ENCODE results near the gene ZC3H7A. TPM values are rescaled to one million over a fixed set of nuclear protein-coding genes. Genes with fewer than 3 reads are reported as not detected.
A peak's percentile ranks its signal among the peaks of the same experiment; 100 is the strongest.

ZC3H7A gene
- total and polyA plus RNA-seq, 7 donors: 11.7 to 69.6 (median 30.7) TPM

DNA sequence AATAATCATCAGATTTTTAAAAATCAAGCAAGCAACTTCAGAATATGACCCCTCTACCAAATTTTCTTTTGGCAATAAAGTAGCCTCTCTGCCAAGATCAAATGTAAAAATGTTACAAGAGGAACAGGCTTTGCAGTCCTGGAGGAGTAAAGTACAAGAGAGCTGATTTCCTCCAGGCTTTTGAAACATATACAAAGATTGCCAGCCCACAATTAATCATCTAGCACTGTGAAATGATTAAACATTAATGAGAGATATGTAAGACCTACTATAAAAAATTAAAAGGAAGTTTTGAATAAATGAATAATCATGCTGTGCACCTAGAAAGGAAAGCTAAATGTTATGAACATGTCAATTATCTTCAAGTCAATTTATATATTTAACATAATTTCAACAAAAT is 80.7 kb downstream of the ZC3H7A start:
- no peak overlapping the region for H3K27ac ChIP-seq
- no peaks in the 10 kb centered on the region for H3K27me3 ChIP-seq (ENCODE audit: insufficient read depth in 3 of 3, low read length in 2 of 3)
- DNase-seq (no peak), ATAC-seq (no peak)
- no peaks in the 10 kb centered on the region for H3K9me3 ChIP-seq
- TF ChIP-seq CTCF (IDR thresholded peaks at IDR 0.05): no peak
- no peak overlapping the region for H3K4me3 ChIP-seq
- peaks cover 1 to 78% of the 10 kb centered on the region in 2 donors for H3K36me3 ChIP-seq (ENCODE audit: insufficient read depth in 1 of 2, low read depth in 1 of 2)
- intact Hi-C loops (cut with DNase I): loop anchor here (5.0 to 10.0 kb wide), 3 partner anchors 72 to 752 kb away; no protein-coding TSS in a partner anchor
- H3K4me1 ChIP-seq: peaks cover 33% of the 10 kb centered on the region

DNA sequence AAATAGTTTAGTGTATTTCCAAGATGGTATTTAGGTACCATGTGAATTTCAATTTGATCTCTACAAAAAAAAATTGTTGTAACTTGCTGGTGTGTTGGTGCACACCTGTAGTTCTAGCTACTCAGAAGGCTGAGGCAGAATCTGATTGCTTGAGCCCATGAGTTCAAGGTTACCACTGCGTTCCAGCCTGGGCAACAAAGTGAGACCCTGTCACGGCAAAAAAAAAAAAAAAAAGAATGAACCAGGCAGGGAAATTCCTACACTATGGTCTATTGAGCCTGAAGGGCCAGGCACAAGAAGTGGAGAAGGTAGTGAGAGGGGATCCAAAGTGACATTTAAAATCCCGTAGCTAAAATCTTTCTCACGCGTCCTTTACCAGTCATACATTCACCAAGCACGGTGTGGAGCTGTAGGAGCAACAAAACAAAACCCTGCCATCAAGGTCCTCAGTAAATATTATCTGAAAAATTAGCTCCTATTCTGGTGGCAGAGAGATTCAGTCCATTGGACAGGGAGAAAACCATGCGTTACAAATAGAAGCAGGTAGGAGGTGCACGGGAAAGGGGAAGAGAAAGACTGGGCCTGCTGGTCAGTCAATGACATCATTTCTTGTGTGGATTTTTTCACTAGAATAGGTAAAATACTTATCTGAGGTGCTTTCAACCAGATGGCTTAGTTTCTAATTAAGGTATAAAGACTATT is 81.7 kb downstream of the ZC3H7A start:
- intact Hi-C loops (cut with DNase I): loop anchor here (5.0 to 10.0 kb wide), 3 partner anchors 71 to 751 kb away; no protein-coding TSS in a partner anchor
- peak overlapping the region; percentile 44 for H3K27ac ChIP-seq
- no peak overlapping the region for H3K4me3 ChIP-seq
- WGBS, 3 donors: 84 to 90% (median 86%) methylated on average over 8 of the region's 8 CpGs
- peaks cover 4 to 73% of the 10 kb centered on the region in 2 donors for H3K36me3 ChIP-seq (ENCODE audit: insufficient read depth in 1 of 2, low read depth in 1 of 2)
- peaks cover 42% of the 10 kb centered on the region for H3K4me1 ChIP-seq
- H3K9me3 ChIP-seq: no peaks in the 10 kb centered on the region
- ATAC-seq (no peak), DNase-seq (no peak)
- H3K27me3 ChIP-seq (ENCODE audit: insufficient read depth in 3 of 3, low read length in 2 of 3): no peaks in the 10 kb centered on the region
- TF ChIP-seq CTCF (IDR thresholded peaks at IDR 0.05): no peak

DNA sequence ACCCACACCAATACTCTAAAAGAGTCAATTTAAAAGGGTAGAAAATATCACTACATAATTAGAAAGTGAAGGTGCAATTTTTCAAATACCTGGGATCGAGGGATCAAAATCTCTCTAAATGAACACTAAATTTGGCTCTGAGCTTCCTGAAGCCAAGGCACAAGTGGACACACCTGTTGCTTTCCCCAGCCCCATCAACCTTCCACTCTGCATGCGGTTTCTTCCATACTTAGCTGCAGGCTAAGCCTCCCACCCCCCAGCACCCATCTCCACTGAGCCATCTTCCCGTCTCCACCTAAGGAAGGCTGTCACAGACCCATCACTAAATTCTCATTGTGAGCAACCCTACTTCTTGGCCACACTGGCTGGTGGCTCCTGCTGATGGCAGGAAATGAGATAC is 84.9 kb downstream of the ZC3H7A start:
- Histone ChIP-seq H3K27ac (peak overlapping the region; percentile 69), H3K4me1 (peaks cover 46% of the 10 kb centered on the region)
- TF ChIP-seq CTCF (IDR thresholded peaks at IDR 0.05): no peak

DNA sequence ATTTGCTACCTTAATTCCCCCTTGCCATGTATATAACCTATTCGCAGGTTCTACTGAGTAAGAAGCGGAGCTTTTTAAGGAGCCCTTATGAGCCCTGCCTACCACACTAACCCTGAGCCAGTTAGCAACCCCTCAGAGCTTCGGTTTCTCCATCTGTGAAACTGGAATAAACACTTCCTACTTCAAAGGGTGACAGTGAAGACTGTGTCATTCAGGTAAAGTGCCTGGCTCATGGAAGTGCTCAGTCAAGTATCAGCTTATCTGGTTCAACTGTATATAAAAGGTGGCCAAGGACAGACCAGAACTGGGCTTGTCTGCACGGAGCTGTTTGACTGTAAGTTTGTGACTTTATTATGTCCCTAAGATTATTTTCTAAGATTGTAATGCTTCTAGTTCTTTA is 85.4 kb downstream of the ZC3H7A start:
- H3K4me3 ChIP-seq: no peak overlapping the region
- intact Hi-C loops (cut with DNase I): loop anchor here (5.0 to 10.0 kb wide), 5 partner anchors 34 to 747 kb away; no protein-coding TSS in a partner anchor
- TF ChIP-seq CTCF (IDR thresholded peaks at IDR 0.05): no peak
- no peaks in the 10 kb centered on the region for H3K27me3 ChIP-seq (ENCODE audit: insufficient read depth in 3 of 3, low read length in 2 of 3)
- ATAC-seq (no peak), DNase-seq (no peak)
- peaks cover 50% of the 10 kb centered on the region for H3K4me1 ChIP-seq
- WGBS, 3 donors: 91 to 96% (median 92%) methylated on average over 4 of the region's 4 CpGs
- no peaks in the 10 kb centered on the region for H3K9me3 ChIP-seq
- peak overlapping the region; percentile 69 for H3K27ac ChIP-seq
- peaks cover 4 to 52% of the 10 kb centered on the region in 2 donors for H3K36me3 ChIP-seq (ENCODE audit: insufficient read depth in 1 of 2, low read depth in 1 of 2)

More for the DNA sequence above, 84.9 kb downstream of the ZC3H7A start:
- intact Hi-C loops (cut with DNase I): loop anchor here (5.0 to 10.0 kb wide), 5 partner anchors 35 to 747 kb away; no protein-coding TSS in a partner anchor
- 62 to 87% (median 73%) methylated on average over 3 of the region's 3 CpGs for WGBS, 3 donors
- peaks cover 4 to 52% of the 10 kb centered on the region in 2 donors for H3K36me3 ChIP-seq (ENCODE audit: insufficient read depth in 1 of 2, low read depth in 1 of 2)
- DNase-seq: no peak
- no peak for ATAC-seq
- no peak overlapping the region for H3K4me3 ChIP-seq
- H3K27me3 ChIP-seq (ENCODE audit: insufficient read depth in 3 of 3, low read length in 2 of 3): no peaks in the 10 kb centered on the region
- no peaks in the 10 kb centered on the region for H3K9me3 ChIP-seq
